HG02678 (cell line): ENCODE data around the gene MRPL23.

Experiments used
- ATAC-seq: cut with Tn5 transposase; IDR thresholded peaks from one replicate; pipeline ENCODE4 v1.9.1; 2021; ENCODE audit warnings: mild to moderate bottlenecking, moderate library complexity; ENCODE audit not compliant: unreplicated experiment

Gene MRPL23

GRCh38 chr11:1988667-1989317, 41.7 kb downstream of the MRPL23 start:
- no peak for ATAC-seq

- no peak for ATAC-seq
Observed at GRCh38 chr11:1989953-1990352, 42.8 kb downstream of the MRPL23 start.

- ATAC-seq, result no peak
Observed at GRCh38 chr11:1990872-1991578, 43.9 kb downstream of the MRPL23 start.

- no peak for ATAC-seq
Observed at GRCh38 chr11:1992111-1992510, 45.0 kb downstream of the MRPL23 start.

DNA sequence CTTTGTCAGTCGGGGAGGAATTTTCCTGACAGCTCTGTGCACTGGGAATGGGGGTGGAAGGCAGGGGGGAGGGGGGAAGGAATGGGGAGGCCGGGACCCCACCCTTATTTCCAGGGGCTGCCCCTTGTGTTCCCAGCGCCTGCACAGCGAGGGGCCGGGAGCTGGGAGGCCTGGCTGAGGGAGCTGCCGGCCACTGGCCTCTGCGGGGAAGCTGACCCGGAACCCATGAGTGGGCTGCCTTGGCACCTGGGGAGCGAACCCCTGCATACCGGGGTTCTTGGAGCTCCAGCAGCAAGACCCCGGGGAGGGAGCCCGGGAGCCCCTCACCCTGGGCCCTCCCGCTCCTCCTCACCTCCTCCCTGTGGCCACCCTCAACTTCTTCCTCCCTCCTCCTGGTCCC, 47.0 kb downstream of the MRPL23 start:
- no peak for ATAC-seq

DNA sequence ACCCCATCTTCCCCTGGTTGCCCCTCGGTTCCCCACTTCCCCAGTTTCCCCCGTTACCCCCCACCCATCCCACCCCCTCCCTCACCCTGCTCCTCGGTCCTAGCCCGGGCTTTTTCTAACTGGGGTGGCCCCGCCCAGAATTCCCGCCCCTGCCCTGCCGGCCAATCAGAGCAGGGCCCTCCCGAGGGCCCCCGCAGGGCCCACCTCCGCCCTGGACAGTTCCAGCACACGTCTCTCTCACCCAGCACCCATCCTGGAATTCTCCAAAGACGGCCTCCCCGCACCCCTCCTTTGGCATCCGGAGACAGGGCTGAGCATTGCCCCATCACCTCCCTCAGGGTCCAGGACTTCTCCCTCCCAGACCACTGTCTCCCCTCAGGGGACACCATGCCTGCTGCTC, 50.6 kb downstream of the MRPL23 start, which contains the start of gene H19:
Gene H19 (minus strand): TSS at position 88 of the 400 bp plus-strand sequence.
- ATAC-seq, result no peak

- ATAC-seq, result no peak
Observed at GRCh38 chr11:1998290-1998689, 51.2 kb downstream of the MRPL23 start.

- ATAC-seq, result no peak
Observed at GRCh38 chr11:1998861-1999260, 51.7 kb downstream of the MRPL23 start.

DNA sequence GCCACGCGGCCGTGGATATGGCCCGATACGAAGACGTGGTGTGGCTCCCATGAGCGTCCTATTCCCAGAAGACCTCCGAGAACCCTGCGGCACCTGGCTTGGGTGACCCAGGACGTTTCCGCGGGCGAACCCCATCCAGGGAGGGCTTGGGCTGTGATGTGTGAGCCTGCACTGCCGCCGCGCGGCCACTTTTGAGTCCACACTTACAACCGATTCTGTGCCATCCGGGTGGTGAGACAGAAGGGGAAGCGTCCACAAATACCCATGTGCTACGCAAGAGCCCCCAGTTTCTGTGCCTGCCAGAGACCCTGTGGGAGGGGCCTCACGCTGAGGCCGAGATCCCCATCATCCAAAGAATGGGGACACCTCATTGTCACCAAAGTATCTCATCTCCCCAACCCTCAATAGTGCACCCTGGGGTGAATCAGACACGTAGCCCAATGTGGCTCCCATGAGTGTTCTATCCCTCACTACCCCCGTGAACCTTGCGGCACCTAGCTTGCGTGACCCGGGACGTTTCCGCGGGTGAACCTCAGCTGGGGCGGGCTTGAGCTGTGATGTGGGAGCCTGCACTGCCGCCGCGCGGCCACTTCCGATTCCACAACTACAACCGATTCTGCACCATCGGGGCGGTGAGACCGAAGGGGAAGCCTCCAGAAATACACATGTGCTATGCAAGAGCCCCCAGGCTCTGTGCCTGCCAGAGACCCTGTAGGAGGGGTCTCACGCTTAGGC, 55.1 kb downstream of the MRPL23 start:
- ATAC-seq, result no peak

GRCh38 chr11:2002807-2003206, 55.7 kb downstream of the MRPL23 start:
- ATAC-seq, result no peak

- ATAC-seq, result no peak
Observed at GRCh38 chr11:2004466-2004865, 57.3 kb downstream of the MRPL23 start.
